GM19438 (cell line): ENCODE results near the gene SUGCT.

Experiments used
- ATAC-seq: cut with Tn5 transposase; IDR thresholded peaks from one replicate; pipeline ENCODE4 v1.9.1; 2021; ENCODE audit warnings: low read depth; ENCODE audit not compliant: unreplicated experiment

Gene SUGCT

DNA sequence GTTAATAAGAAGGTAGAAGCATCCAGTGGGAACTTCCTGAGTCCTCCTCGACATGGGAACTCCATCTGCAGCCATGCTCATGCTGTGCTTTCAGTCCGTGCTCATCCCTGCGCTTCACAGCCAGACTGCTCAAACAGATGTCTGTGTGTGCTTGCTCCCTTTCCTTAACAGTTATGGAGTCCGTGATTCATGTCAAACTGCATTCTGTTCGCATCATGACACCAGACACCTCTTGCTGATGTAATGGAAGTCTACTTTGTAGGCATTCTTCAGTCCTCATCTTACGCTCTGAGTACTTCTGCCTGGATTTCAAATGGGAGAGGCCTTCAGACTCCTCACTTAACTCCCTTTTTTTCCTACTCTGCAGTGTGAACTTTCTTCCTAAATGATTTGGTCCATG lies 304.9 kb downstream of the SUGCT start:
- ATAC-seq = no peak

DNA sequence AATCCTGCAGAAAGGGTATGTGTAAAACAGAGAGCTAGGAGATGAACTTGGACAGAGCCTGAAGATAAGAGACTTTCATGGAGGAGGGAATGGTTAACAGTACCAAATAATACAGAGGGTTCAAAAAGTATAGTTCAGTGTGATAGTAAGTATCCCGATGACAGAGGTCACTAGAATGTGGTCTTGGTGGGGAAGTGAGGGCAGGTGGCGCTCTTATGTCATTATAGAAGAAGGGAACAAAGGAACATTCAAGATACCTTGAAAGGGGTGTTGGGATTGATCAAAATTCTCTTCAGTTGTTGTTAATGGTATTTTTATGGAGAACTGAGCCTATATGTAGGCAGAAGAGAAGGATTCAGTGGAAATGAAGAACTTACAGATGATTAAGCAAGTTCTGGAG lies 312.5 kb downstream of the SUGCT start:
- no peak for ATAC-seq

DNA sequence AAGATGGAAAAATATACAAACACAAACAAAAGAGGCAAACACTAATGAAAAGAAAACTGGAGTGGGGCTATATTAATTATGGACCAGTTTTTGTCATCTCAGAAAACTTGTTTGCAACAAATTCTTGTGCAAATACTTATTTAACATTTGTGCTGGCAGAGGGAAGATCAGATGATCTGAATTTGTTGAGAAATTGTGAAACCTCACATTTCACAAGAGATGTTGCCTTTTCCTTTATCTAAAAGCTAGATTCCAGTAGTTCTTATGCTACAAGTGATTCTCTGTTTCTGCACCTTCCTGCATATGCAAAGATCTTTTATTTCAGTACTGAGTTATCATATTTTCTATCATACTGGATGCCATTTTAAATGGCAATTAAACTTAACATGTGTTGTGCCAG lies 320.7 kb downstream of the SUGCT start:
- no peak for ATAC-seq

DNA sequence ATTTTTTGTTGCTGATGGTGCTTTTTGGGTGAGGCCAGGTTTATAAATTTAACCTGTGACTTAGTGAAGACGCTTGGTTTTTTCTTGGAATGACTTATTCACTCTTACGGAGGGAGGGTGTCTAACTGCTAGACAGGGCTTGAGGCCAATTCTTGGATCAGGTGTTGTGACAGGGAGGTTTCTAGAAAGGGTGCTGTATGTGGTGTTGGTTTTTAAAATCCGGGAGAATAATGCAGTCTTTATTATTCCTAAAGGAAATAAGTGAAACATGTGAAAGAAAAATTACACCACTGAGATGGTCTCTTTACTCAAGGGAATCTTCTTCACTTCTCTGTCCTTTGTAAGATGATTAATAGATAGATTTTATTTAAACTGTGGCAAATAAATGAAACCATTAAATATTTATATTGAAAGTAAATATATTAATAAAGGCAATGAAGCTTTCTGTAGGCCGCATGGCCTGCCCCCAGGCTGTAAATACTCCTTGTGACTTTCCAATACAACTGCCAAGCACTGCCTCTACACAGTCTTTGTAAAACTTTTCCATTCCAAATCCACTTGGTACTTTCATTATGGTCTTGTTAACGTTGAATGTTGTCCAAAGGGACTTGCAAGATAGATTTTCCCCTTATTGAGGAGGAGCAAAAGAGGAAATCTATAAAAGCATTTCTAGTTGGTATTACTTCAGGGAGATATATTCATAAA lies 323.1 kb downstream of the SUGCT start:
- ATAC-seq = no peak

DNA sequence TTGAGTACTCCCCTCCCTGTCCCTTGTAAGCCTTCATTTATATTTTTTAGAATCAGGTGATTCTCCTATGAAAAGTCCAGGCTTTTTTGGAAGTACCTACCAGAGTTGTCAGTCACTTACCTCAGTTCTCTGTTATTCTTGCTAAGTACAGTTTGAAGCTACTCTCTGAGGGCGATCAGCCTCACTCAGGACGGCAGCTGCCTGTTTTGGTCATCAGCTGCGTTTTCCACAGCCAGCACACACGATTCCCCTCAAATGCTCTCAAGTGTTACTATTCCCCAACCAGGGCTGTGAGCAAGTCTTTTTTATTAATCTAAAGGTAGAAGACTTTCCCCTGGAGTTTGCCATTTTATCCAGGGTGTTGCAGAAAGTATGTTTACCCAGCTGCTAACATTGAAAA lies 328.6 kb downstream of the SUGCT start:
- ATAC-seq = no peak

DNA sequence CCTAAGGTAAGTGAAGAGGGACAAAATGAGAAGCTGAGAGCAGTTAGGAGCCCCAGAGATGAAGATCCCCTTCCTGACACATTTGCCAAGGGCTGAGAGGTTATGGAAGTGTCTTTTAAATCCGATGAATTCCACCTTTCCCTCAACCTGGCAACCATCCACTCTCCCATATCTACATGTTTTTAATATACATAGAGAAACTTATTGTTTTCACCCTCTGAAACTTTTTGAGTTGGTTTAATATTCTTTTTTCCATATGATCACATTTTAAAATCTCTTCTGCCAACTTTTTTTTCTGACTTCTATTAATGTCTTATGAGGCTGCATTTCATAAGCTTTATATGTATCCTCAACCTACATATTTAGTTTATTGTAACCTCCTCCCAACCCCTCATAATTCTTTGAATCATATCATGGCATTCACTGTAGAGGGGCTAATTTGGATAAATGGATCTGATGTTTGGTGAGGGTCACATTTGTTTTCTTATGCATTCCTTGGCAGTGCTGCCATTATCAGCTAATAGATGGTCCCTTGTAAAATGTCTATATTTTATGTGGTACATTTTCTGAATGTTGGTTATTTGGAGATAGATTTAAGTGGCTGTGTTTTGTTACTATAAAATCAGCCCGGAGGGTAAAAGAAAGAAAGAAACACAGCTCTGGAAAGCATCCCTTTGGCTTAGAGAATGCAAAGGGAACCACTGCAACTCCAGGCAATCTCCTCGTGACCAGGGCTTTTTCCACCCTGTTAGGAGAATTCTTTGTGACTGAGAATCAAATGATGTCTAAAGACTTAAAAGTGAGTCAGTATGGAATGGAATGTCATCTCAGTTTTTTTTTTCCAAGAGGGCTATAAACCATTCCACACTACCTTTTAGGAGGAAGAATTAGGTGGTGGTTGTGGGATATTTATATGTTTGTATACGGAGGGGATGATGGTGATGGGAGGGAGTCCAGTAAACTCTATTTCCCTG lies 334.4 kb downstream of the SUGCT start:
- no peak for ATAC-seq

DNA sequence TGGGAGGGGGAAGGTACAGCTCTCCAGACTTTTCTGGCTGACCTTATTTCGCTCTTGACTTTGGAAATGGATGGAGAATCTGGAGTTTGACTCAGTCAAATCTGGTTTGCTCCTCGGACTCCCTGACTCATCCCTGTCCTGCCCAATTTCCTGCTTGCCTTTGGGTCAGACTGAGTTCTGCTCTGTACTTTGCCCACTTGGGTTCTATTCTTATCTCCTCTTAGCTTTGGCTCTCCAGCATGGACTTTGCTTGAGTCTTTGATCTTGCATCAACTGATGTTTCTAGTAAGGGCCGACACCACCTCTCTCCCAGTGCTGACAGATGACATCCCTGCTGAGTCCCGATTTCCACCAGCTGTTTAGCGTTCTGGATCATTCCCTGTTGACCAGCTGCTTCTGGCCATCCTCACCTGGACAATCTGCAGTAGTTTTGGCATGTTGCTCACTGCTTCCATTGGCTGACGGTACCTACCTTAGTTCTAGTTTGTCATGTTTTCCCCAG lies 335.3 kb downstream of the SUGCT start:
- ATAC-seq = no peak

DNA sequence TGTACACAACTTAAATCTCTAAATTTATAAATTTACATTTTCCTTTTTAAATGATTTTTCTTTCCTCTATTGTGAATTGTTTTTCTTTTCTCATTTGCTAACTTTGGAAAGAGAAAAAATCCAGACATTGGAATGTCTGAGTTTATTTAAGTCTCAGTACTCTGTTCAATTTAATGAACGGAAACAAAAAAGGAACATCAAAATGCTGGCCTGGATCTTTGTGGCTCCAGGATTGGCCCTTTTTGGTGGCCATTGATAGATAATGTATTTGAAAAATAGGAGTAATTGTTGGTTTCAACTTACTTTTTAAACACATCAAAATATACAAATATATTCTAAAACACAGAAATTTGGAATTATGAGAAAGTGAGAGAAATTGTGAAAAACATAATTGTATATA lies 336.0 kb downstream of the SUGCT start:
- ATAC-seq = no peak

DNA sequence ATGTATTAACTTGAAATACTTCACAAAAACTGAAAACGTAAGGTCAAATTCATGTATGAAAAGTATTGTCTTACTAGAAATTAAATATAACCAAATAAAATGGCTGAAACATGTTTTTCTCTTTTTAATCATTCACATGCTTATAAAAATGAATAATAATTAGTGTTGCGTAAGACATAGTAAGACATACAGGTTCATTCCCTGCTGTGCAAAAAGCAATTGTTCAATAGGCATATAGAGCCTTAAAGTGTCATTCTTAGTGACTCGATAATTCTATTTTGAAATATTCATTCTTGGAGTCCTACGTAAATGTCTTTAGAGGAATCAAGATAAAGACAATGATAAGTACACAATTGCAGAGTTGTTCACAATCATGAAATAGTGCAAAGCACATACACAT lies 337.1 kb downstream of the SUGCT start:
- no peak for ATAC-seq

DNA sequence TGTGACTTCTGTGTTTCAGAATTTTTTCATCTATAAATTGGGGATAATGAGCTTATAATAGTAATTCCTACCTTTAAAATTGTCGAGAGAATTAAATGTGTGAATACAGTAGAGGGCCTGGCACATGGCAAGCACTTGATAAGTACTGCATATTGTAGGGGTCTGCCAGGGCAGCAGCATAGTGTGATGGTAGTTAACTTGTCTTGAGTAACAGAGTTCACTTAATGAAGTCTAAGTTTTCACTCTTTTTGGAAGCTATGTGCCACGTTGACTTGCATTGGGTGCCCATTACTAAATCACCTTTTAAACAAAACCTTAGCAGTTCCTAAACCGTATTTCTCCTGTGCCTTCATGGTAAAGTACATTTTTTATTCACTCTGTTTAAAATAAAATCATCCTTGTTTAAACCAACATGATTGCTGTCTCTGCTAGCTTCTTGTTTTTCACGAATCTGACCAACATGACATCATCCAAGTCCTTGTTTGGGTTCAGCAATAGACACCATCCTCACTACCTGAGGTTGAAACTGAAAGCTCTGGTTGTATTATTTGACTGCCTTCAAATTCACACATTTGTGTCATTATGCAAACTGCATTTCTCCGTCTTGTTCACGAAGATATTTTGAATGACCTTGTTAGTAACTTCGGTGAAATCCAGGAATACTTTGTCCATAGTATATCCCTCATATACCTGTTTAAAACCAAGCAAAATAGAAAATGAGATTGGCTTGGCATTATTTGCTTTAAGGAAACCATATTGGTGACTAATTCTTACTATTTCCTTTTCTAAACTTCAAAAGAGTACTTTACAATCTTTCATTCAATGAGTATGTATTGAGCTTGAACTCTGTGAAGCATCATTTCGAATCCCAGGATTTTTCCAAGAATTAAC lies 340.2 kb downstream of the SUGCT start:
- peak; percentile 99 for ATAC-seq

DNA sequence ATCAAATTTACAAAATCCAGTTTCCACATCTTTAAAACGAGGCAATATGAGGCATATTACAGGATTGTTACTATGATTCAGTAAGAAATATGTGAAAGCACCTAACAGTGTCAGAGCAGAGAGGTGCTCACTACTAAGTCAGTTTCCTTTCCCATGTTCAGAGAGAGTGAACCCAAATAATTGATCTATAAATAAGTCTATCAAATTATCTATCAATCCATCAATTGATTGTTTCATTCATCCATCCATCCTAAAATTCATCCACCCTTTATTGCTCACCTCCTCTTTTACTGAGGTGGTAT lies 340.8 kb downstream of the SUGCT start:
- ATAC-seq = peak; percentile 11

DNA sequence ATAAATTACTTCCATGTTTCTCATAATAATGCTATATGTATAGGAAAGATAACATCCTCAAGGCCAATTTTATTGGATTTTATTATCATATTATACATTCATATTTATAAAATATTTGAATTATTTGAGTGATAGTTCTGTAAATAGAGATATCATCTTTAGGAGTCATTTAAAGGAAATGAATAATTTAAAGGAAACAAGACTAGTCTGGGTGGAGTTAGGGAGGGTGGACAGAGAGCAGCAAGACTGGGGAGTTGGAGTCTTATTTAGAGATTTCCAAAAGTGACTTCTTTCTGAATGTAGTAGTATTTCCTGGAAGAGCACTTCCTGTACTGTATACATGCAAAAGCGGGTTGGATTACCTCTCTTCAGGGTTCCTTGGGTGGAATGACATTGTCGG lies 342.3 kb downstream of the SUGCT start:
- no peak for ATAC-seq

DNA sequence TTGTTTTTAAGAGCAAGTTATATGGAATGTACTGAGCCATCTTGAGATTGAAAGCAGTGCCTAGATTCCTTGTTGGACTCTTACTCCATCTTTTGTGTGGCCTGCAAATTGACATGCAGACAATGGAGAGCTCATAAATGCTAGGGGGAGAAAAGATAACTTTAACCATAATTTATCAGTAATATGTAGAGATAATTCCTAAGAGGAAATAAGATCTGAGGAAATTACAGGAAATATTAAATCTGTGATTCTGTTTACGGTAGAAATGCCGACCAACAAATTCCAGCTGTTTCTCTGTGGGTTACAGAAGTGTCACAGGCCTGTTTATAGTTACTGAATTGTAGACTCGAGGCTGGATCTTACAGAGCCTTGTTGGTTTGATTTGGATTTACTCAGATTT lies 348.0 kb downstream of the SUGCT start:
- ATAC-seq = no peak

DNA sequence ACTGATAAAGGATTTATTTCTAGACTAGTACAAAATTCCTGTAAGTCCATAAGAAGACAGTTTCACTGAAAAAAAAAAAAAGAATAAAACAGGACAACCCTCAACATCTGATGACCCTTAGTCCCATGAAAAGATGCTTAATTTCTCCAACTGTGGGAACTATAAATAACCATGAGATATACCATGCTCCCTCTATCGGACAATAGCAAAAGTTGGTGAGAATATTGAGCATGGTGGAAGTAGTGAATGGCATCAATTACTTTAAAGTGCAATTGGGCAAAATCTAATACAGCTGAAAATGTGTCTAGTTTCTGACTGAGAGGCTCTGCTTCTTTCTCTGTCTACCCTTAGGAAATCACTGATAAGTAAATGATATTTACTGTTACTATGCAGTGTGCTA lies 348.8 kb downstream of the SUGCT start:
- ATAC-seq = no peak

DNA sequence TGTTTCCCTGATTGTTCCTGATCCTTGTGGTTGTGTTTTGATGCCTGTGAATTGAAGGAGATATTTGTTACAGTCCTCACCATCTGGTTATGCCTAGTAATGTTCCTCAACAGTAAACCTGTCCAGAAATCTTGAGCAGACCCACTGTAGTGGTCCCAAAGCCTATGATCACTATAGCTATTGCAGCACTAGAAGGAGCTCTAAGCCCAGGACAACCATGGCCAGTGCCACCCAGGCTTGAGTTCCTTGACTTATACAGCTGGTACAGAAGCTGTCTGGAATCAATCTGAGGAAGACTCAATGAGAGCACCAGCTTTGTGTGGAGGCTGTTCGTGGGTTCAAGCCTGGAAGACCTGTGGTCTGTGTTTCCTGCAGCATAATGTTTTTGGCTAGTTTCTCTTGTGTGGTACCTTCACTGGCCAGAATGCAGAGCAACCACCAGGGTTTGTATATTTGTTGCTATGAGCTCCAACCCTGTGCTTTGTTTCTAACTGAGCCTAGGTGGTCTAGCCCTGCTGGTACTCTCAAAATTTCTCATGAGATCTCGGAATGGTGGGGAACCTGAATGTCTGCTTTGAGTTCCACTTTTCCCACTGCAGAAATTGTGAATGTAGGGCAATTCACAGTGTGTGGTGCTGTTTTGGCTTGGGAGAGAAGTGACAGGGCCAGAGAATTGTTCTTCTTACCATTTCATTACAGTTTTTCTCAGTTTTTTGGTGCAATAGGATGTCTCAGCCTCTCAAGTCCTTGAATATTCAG lies 355.2 kb downstream of the SUGCT start:
- no peak for ATAC-seq

DNA sequence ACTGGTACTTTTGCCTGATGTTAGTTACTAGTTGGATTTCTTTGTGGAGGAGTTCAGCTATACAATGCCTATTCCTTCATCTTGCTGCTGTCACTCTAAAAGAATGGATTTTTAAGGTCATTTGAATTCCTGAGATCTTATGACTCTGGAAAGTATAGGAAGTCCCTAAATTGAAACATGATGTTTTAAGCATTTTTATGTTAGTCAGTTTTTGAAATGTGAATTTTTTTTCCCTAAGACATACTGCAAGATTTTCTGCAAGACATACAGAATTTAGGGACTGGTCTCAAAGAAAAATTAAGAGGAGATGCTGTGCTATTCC lies 355.8 kb downstream of the SUGCT start:
- ATAC-seq = no peak

DNA sequence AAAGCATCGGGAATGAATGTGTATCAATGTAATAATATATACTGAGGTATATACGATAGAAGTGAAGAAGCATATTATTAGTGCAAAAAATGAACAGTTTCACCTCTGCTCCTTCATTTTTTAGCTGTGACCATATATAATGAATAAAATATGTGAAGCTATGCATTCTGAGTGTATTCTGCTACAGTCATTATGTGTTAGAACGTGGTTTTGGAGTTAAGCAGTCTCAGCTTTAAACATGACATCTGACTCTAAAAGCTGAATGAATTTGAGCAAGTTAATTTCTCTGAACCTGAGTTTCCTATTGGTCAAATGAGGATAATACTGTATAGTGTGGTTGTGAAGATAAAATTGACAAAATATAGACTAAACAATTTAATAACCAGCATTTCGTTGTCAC lies 358.1 kb downstream of the SUGCT start:
- ATAC-seq = no peak

DNA sequence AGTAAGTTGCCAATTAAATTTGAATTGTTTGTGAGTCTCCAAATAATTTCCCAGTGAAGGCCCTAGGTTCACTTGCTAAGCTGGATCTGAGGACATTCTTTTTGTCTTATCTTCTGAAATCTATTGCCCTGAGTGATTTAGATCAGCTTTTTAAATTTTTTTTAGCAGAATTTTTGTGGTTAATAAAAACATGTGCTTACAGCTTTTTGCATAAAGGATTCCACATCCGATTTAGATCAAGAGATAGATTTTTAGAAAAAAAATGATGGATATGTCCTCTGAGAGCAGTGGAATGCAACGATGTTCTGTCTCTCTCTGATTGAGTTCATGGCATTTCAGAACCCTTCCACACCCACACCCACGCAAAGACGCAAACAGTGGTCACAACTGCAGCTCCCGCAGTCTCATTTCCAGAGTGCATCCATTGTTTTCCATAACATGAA lies 358.8 kb downstream of the SUGCT start:
- no peak for ATAC-seq

DNA sequence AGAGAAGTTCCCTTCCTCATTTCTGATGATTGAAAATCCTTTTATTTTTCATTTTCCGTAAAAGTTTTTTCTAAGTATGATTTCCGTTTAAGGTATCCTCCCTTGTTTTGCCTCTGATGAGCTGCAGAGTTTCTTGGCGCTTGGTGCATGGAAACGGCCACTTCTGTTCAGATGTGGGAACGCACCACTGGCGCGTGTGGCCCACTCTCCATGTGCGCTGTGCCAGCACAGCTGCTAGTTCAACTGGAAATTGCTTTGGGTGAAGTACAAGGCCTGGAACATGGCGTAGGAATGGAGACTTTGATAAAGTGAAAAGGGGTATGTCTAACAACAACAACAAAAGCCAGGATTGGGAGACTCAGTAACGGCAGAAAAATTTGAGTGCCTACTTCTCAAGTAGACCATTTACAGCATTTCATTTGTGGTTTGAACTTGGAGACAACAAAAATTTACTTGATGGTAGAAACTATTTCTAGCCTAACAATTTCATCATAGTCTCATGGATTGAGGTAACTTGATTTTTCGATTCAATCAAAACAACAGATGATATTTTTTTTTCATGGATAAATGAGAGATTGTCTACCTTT lies 364.2 kb downstream of the SUGCT start:
- ATAC-seq = no peak

DNA sequence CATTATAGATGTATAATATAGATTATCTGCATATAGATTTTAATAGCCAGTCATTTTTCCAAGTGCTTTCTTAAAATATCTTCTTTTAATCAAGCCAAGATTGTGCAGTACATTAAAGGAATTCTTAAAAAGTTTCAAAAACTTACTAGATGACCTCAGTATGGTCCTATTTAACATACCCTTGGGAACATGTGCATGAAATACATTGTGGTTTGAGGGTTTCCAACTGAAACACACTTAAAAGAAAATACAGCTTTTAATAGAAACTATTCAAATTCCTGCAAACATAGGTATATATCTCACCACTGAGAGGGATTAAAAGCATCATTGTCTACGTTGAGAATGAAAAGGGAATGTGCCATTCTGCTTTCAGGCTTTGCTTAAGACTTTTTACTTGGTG lies 364.9 kb downstream of the SUGCT start:
- no peak for ATAC-seq
